Duodenal mucosa (tissue), 2 donors: ENCODE measurements around the gene ALDH3A1.

Experiments used
- H3K27ac ChIP-seq: one replicate; pipeline ENCODE4 v1.7.0; 2013; ENCODE audit warnings: low read depth, low read length
- H3K27me3 ChIP-seq, 2 donors: one replicate each; pipeline ENCODE4 v1.7.0; 2013; ENCODE audit warnings: low read length in 2 of 2, control low read depth in 1 of 2; ENCODE audit not compliant: insufficient read depth in 2 of 2, control insufficient read depth in 1 of 2
- H3K36me3 ChIP-seq, 2 donors: one replicate each; pipeline ENCODE4 v1.7.0; 2013; ENCODE audit warnings: low read length in 2 of 2, control low read depth in 1 of 2; ENCODE audit not compliant: insufficient read depth in 2 of 2, control insufficient read depth in 1 of 2
- H3K4me1 ChIP-seq, 2 donors: one replicate each; pipeline ENCODE4 v1.7.0; 2013; ENCODE audit warnings: low read length in 2 of 2, control low read depth in 1 of 2; ENCODE audit not compliant: insufficient read depth in 2 of 2, control insufficient read depth in 1 of 2
- H3K4me3 ChIP-seq, 2 donors: one replicate each; pipeline ENCODE4 v1.7.0; 2013; ENCODE audit warnings: low read length in 2 of 2, low read depth in 1 of 2
- H3K9ac ChIP-seq, 2 donors: one replicate each; pipeline ENCODE4 v1.7.0; 2013; ENCODE audit warnings: low read length in 2 of 2, low read depth in 1 of 2
- H3K9me3 ChIP-seq, 2 donors: one replicate each; pipeline ENCODE4 v1.7.0; 2013; ENCODE audit warnings: low read length in 2 of 2, control low read depth in 1 of 2; ENCODE audit not compliant: control insufficient read depth in 1 of 2

Gene ALDH3A1

DNA sequence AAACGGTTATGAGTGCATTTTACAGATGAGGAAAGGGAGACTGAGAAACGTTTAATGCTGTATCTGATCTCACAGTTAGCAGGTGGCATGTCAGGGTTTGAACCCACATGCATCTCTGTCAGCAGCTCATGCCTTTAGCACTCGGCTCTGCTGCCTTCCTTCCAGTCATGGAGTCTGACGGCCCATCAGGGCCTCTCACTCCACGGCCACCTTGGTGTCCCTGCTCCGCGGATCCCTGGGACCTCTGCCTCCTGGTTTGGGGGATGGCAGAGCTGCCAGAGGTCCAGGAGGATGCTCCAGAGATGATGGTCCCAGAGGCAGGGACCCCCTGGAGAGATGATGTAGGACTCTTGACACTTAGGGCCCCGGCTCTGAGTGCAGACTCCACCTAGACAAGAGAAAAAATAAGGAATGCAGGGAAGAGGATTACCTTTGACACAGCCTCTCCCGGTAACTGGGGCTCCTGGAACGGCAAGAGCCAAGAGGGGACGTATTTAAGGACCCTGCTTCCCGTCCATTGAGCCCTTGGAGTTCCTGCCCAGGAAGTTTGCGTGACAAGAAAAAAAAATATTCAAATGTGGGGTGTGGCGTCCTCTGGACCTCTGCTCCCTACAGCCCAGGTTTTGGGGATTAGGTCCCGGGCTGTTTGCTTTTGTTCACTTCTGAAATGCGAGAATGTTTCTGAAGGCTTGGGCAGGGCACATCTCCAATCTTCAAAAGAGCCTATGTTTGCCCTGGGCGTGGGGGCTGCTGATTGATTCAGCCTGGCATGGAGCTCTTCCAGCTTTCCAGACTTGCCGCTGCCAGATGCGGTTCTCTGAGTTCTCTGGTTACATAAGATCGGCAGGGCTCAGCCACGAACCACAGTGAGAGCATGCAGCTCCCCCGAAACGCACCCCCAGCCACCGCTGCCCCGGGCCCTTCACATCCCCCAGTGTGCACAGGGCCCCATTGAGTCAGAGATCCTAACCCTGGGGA, at the start of gene ALDH3A1:
Gene ALDH3A1, minus strand, starts transcription at position 470 of the 978 bp plus-strand sequence. CDS start 3,169 bp downstream, outside the sequence.
- Histone ChIP-seq H3K36me3 (no peaks in the 10 kb centered on the region), H3K4me1 (peaks cover 45 to 50% of the 10 kb centered on the region in 2 donors), H3K27ac (no peak within 1 kb of the TSS), H3K9ac (no peak within 1 kb of the TSS), H3K9me3 (no peaks in the 10 kb centered on the region), H3K27me3 (no peaks in the 10 kb centered on the region), H3K4me3 (peak within 1 kb of the TSS; percentile 11 to 32)

DNA sequence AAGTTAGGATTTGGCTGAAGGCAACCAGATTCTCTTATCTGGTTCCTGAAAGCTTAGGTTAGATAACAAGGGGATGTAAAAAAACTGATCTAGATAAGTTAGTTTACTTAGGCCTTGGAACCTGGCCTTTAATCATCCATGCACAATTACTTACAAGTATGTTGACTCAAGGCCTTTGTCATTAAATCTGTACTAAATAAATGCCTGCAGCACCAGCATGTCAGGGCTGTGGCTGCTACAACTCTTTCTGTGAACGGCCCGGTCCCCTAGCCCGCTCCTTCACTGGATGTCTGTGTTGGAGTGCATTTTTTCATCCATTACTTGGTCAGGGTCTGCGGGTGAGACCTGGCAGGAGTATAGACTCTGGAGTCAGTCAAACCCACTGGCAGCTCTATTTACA, 48.4 kb upstream of the ALDH3A1 start:
- no peak overlapping the region for H3K9ac ChIP-seq
- H3K4me3 ChIP-seq = no peak overlapping the region
- peaks cover 4 to 24% of the 10 kb centered on the region in 2 donors for H3K9me3 ChIP-seq
- H3K36me3 ChIP-seq = peaks cover 22 to 47% of the 10 kb centered on the region in 2 donors
- no peaks in the 10 kb centered on the region for H3K4me1 ChIP-seq
- no peak overlapping the region for H3K27ac ChIP-seq
- no peaks in the 10 kb centered on the region for H3K27me3 ChIP-seq

DNA sequence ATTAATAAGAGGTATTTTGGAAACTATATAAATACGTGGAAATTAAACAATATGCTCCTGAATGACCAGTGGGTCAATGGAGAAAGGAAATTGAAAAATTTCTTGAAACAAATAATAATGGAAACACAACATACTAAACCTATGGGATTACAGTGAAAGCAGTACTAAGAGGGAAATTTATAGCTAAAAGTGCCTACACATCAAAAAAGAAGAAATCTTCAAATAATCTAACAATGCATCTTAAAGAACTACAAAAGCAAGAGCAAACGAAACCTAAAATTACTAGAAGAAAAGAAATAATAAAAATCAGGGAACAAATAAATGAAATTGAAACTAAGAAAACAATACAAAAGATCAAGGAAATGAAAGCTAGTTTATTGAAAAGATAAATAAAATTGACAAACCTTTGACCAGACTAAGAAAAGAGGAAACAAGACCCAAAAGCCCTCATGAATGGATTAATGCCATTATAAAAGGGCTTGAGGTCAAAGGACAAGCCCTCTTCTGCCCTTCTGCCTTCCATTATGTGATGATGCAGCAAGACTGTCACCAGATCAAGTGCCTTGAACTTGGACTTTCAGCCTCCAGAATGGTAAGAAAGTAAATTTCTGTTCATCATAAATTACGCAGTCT, 43.9 kb upstream of the ALDH3A1 start:
- Histone ChIP-seq H3K36me3 (peaks cover 14 to 42% of the 10 kb centered on the region in 2 donors), H3K4me1 (no peaks in the 10 kb centered on the region), H3K27ac (no peak overlapping the region)

DNA sequence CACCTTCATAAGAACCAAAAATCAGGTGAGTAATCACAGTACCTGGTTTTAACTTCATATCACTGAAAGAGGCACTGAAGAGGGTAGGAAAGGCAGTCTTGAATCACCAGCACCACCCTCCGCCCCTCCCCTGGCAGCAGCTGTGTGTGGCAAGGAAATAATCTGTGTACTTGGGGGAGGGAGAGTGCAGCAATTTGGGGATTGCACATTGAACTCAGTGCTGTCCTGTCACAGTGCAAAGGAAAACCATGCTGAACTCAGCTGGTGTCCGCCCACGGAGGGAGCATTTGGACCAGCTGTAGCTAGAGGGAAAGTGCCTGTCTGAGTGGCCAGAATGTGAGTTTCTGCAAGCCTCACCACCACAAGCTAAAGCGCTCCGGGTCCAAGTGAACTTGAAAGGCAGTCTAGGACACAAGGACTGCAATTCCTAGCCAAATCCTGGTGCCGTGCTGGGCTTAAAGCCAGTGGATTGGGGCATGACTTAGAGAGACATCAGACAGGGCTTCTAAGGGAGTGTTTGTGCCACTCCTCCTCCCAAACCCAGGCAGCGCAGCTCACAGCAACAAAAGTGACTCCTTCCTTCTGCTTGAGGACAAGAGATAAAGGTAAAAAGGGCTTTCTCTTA, 39.7 kb upstream of the ALDH3A1 start:
- no peaks in the 10 kb centered on the region for H3K27me3 ChIP-seq
- H3K27ac ChIP-seq = no peak overlapping the region
- H3K9me3 ChIP-seq = no peaks in the 10 kb centered on the region
- H3K4me3 ChIP-seq = no peak overlapping the region
- H3K36me3 ChIP-seq = peaks cover 0 to 8% of the 10 kb centered on the region in 2 donors
- no peaks in the 10 kb centered on the region for H3K4me1 ChIP-seq
- H3K9ac ChIP-seq = no peak overlapping the region

More for the DNA sequence above, 43.9 kb upstream of the ALDH3A1 start:
- H3K4me3 ChIP-seq = no peak overlapping the region
- H3K9ac ChIP-seq = no peak overlapping the region
- H3K27me3 ChIP-seq = no peaks in the 10 kb centered on the region
- H3K9me3 ChIP-seq = peaks cover 4 to 24% of the 10 kb centered on the region in 2 donors

DNA sequence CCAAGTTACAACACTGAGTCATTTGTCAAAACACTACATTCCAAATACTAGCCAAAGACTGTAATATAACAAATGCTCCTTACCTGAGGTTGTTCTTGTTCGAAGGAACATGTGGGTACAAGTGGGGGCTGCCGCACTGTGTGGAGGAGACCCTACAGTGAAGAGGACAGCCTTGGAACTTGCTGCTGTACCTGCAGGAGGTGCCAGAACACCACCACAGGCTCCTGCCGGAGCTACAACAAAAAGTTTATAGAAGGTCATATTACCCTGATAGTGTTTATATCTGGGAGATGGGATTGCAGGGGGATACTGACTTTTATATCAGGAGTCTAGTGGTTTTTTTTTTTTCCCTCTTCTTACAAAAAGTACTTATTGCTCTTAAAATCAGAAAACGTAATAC, 37.8 kb upstream of the ALDH3A1 start:
- Histone ChIP-seq H3K4me3 (no peak overlapping the region), H3K9me3 (no peaks in the 10 kb centered on the region), H3K9ac (no peak overlapping the region), H3K36me3 (peaks cover 0 to 8% of the 10 kb centered on the region in 2 donors), H3K27me3 (no peaks in the 10 kb centered on the region), H3K27ac (no peak overlapping the region), H3K4me1 (no peaks in the 10 kb centered on the region)

DNA sequence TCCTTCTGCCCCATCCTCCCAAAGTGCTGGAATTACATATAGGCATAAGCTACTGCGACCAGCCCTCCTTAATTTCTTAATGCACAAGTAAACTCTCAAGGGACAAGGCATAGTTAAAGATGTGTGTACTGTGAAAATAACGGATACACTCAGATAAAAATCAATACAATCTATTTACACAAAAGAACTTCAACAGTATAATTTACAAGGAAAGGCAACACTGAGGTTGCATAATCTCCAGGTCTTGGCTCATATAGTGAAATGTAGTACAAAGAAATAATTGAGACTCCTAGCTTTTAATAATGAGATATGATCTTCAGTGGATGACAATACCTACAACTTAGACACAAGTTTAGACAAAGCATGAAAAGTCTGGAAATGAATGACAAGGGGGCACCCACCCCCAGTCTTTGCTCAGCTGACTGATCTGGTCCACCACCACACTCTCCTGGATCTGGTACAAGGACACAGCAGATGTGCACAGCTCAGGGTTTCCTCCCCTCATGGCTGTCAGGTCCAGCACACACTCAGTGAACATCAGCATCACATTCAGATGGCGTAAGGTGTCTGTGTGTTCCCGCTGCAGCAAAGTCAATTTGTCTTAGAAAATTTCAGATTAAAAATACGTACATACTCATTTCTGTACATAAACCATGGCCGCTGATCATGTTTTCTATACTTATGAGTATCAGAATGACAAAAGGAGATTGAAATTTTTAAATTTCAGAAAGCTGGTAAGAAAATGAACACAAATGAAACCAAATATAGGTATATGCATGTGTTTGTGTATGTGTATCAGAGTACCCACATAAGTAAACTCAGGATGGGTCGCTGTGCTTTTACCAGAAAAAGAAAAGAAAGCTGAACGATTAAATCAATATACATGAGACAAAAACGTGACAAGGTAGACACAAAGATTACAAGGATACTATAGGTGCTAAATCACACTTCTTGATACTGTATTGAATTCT, 33.7 kb upstream of the ALDH3A1 start:
- peaks cover 3 to 15% of the 10 kb centered on the region in 2 donors for H3K36me3 ChIP-seq

DNA sequence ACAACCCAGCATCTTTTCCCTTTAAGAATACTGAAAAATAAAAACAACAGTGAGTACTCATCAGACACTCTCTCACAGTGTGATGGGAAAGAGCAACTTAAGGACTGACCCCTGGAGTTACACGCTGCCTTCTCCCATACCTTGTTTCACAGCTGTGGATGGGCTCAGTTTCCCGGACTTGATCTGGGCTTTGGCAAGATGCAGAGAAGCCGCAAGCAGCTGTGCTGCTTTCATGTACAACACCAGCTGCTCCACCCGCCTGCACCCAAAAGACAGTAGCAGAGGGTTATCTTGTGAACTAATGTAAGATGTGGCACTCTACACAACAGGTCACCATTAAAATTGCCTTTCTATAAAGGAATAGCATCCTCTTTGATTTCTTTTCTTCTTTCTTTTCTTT, 32.7 kb upstream of the ALDH3A1 start:
- no peaks in the 10 kb centered on the region for H3K27me3 ChIP-seq
- peaks cover 3 to 23% of the 10 kb centered on the region in 2 donors for H3K36me3 ChIP-seq
- no peak overlapping the region for H3K4me3 ChIP-seq
- no peak overlapping the region for H3K27ac ChIP-seq
- no peaks in the 10 kb centered on the region for H3K9me3 ChIP-seq
- H3K9ac ChIP-seq = no peak overlapping the region
- no peaks in the 10 kb centered on the region for H3K4me1 ChIP-seq

More for the DNA sequence above, 33.7 kb upstream of the ALDH3A1 start:
- Histone ChIP-seq H3K4me1 (no peaks in the 10 kb centered on the region), H3K9ac (no peak overlapping the region), H3K27ac (no peak overlapping the region), H3K27me3 (no peaks in the 10 kb centered on the region), H3K4me3 (no peak overlapping the region), H3K9me3 (no peaks in the 10 kb centered on the region)

DNA sequence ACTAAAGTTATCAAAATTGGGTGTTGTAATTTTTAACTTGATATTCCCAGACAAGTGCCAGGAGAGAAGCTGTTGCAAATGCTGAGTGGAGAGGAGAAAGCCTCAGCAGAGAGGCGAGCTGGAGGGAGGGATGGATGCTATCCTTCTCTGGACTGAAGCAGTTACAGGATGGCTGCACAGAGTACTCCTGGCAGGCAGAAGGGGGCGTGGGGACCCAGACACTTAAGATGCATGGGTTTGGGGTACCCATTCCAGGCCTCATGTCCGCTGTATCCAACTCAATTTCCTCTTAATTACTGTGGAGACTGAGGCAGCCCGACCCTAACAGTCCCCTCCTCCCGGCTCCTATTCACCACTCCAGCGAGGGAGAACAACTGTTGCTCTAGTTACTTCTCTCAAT, 25.4 kb upstream of the ALDH3A1 start:
- no peak overlapping the region for H3K27ac ChIP-seq
- H3K9ac ChIP-seq = no peak overlapping the region
- no peaks in the 10 kb centered on the region for H3K4me1 ChIP-seq
- H3K27me3 ChIP-seq = no peaks in the 10 kb centered on the region
- no peak overlapping the region for H3K4me3 ChIP-seq
- H3K36me3 ChIP-seq = peaks cover 3 to 22% of the 10 kb centered on the region in 2 donors
- no peaks in the 10 kb centered on the region for H3K9me3 ChIP-seq

DNA sequence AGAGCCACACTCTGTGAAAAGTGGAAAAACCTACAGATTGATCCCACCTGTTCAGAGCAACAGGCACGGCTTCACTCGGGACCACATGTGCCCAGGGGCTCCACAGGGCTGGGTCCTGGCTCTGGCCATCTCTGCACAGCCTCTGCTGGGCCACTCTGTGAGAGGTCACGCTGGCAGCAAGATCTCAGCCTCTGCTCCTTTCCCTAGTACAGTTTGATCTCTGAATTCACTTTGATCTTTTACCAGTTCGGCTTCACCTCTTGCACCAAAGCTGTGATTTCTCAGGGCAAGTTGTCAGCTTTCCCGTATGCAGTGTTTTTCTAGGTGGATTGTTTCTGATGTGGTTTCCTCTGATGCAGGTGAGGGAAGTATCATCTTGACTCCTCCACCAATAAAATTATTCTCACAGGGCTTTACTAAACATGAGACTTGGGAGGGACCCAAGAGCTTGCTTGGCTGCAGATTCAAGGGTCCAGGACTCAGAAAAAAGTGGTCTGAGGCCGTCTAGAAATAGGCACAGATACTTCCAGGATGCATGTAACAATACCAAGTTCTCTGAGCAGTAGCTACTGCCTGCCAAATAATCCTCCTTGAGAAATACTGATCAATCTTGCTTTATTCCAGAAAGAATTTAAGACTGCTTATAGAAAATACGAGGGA, 24.0 kb upstream of the ALDH3A1 start:
- H3K36me3 ChIP-seq = peaks cover 0 to 13% of the 10 kb centered on the region in 2 donors
- H3K9ac ChIP-seq = no peak overlapping the region
- H3K4me3 ChIP-seq = no peak overlapping the region
- no peaks in the 10 kb centered on the region for H3K27me3 ChIP-seq
- no peaks in the 10 kb centered on the region for H3K9me3 ChIP-seq
- H3K4me1 ChIP-seq = no peaks in the 10 kb centered on the region
- H3K27ac ChIP-seq = no peak overlapping the region
